Activated CD4-positive, alpha-beta T cell treated with anti-CD3 and anti-CD28 coated beads, Interleukin-2, amount 50 U/mL, for 24 hours (primary cell): ENCODE results near the gene PRPF40B.
A peak's percentile ranks its signal among the peaks of the same experiment; 100 is the strongest.

ENCODE experiments used
- DNase-seq, 2 donors: peaks; one replicate each; pipeline ENCODE4 v3.0.0-alpha.2; 2020; ENCODE audit warnings: low read depth in 1 of 2, low spot score in 1 of 2

Gene PRPF40B

GRCh38 chr12:49635036-49635435, 11.7 kb downstream of the PRPF40B start:
- DNase-seq = no peak

DNA sequence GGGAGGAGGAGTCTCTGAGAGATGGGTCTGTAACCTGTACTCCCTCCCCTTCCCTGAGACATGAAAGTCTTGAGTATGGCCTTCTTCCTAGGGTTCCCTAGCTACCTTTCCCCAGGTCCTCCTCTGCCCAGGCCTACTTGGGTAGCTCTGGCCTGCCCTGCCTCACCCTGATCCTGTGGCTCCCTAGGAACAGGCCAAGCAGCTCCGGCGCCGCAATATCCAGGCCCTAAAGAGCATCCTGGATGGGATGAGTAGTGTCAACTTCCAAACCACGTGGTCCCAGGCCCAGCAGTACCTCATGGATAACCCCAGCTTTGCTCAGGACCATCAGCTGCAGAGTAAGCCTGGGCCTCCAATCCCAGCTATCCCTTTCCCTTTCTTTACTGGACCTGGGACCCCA, 12.3 kb downstream of the PRPF40B start:
- no peak for DNase-seq

DNA sequence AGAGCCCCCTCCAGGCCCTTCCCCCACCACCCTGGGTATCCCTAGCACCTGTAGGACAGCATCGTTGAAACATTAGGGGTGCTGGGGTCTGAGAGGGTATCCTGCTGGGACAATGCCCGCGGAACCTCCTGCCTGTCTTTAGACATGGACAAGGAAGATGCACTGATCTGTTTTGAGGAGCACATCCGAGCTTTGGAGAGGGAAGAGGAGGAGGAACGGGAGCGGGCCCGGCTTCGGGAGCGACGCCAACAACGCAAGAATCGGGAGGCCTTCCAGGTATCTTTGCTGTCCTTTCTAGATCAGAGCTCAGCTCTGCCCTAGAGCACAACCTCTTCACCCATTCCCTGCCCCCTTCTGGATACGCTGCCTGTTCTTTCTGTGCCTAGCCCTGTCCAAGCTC, 13.2 kb downstream of the PRPF40B start:
- DNase-seq = no peak

DNA sequence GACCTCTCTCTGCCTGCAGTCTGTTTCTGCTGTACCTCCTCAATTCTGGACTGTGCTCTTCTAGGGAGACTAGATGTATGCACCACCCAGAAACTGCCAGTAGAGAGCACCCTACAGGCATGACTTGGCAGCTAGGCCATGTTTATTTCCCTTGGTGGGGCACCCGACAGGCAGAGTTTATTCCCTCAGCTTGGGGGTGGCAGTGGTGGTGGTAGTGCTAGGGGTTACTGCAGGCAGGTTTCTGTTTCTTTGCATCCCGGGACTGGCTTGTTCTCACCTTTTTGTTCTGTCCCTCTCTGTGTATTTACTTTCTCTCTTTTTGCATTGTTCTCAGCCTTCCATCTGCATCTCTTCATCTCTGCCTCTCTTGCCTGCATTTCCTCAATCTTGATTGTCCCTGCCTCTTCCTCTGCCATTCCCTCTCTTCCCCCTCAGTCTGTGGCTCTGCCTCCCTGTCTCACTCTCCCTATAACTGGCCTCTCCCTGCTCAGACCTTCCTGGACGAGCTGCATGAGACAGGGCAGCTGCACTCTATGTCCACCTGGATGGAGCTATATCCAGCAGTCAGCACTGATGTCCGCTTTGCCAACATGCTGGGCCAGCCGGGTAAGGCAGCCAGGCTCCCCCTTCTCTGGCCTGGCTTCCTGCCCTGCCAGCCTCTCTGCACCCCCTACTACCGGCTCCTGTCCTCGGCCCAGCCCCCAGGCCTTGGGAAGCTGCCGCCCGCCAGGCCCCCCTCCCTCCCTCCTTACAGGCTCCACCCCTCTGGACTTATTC, 13.8 kb downstream of the PRPF40B start:
- peak; percentile 14 to 46 for DNase-seq

DNA sequence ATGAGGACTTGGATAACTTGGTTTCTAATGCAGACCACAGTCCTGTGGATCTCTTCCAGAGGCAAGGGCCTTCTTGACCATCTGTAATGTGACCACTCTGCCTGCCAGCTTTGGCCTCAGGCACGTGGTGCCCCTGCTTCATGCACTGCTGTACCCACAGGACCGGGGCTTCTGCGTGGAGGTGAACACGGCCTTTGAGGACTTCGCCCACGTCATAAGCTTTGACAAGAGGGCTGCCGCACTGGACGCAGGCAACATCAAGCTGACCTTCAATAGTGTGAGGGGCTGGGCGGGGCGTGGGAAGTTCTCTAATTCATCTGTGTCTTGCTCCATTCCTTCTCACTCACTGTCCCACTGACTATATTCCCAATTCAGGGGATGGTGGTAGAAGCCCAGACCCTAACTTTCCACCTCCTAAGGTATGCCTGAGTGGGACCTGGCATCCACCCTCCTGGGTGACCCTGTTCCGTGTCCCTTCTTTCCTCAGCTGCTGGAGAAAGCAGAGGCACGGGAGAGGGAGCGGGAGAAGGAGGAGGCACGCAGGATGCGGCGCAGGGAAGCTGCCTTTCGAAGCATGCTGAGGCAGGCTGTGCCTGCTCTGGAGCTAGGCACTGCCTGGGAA, 18.5 kb downstream of the PRPF40B start:
- DNase-seq = no peak

DNA sequence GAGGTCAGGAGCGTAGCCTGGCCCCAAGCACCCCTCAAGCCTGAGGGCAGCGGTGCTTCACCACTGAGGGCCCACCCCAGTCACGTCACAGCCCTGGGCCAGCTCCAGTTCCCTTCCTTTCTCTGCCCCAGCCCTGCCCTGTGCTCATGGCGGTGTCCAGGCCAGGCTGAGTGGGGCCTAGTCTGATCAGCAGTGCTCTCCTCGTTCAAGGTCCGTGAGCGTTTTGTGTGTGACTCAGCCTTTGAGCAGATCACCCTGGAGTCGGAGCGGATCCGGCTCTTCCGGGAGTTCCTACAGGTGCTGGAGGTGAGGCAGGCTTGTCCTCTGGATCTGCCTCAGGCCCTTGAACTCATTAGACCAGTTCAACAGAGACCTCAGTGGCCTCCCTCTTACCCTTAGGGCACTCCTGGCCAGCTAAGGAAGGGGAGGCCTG, 19.0 kb downstream of the PRPF40B start:
- no peak for DNase-seq

DNA sequence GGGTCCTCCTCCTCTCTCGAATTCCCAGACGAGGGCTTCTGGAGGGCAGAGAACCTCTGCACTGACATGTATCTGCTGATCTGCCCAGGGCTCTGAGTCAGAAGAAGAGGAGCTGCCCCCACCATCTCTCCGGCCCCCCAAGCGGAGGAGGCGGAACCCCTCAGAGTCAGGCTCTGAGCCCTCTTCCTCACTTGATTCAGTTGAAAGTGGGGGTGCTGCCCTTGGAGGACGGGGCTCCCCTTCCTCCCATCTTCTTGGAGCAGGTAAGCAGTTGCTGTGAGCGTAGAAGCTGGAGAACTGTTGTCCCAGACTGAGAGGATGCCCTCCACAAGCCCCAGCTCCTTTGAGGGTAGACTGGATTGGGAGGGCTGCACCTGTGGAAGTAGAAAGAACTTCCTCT, 19.8 kb downstream of the PRPF40B start:
- DNase-seq = no peak

DNA sequence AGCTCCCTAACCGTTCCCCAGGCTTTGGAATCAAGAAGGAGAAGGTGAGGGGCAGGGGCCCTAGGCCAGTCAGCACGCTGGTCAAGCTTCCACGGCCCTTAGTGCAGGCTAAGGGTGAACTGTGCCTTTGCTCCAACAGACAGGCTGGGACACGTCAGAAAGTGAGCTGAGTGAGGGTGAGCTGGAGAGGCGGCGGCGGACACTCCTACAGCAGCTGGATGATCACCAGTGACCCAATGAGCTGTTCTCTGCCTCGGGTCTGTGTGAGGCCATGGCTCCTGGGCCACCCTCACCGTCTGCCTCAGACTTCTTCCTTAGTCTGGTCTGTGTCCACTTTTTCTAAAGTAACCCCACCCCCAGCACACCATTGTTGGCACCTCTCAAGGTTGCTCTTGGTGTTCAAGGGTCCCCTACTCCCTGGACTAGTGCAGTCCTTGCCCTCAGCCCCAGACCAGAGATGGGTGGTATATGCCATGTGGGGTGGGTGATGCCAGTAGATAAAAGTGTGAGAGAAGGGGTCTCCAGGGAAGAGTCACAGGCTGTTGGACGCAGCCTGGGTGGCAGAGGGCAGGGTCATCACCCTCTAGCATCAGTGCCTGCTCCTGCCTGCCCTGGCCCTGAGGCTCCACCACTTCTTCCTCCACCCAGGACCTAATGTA, 20.7 kb downstream of the PRPF40B start:
- no peak for DNase-seq

DNA sequence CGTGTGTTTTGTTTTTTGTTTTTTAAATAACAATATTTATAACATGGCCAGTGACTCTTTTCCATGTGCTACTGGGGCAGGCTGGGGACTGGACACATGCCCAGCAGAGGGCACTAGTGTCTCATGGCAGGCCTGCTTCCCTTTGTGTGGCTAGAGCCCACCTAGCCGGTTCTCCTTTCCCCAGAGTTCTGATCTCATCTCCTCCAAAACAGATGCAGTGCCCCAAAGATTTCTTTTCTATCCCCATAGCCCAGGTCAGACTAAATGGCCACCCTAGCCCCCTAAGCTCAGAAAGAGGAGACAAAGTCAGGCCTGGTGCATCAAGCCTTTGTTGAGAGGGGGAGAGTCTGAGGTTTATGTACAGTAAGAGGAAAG, 21.2 kb downstream of the PRPF40B start:
- DNase-seq = peak; percentile 64 to 76

DNA sequence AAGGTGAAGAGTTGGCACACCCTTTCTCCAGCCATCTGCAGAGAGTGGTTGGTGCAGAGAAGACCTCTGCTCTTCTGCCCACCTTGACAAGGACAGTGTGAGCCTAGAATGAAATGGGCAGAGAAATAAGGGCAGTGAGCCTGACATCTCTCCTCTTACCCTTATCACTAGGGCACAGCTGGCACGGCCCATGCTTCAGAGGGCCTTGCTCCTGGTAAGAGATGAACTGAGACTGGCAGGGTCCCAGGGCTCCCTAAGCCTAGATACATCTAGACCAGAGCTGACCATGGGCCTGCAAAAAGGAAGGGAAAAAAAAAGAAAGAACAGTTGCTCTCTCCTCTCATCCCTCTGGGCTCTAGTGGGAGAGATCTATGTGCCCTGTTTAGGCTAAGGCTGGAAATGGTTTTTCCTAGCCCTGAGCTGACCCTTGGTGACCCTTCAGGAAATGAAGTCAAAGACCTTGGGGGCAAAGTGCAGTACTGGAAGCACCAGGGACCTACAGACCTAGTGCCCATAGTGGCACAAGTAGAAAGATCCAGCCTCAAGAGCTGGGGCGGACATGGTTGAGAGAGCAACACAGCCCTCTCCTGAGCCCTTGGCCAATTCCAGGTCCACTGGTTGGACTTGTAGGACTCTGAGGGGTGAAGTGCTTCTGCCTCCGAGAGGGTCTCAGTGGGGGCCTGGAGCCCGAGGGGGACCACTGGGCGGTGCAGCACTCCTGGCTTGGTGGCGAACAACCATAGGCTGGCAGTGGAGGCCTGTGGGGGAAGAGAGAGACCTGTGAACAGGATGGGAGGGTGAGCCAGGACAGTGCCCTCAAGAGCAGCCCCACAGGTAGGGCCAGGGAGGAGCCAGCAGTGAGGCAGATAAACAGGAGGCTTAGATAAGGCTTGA, 22.0 kb downstream of the PRPF40B start:
- DNase-seq = no peak

DNA sequence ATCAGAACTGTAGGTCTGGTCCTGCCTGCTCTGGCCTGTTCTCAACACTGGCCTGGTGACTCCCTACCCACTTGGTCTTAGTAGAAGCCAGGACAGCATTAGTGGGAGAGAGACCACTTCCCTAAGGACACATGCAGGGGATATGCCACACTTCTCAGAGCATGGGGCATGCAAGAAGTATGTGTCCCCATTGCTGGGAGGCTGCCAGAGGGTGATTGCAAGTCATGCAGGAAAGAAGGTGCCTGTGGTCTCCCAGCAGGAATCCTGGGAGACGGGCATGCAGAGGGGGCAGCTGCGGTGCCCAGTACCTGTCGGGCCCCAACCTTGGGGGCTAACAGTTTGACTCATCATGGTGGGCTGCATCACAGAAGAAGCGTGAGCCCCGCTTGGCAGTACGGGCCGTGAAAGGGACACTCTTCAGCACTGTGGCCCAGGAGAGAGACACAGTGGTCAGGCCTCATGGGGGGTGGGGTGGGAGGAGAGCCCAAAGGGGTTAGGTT, 23.0 kb downstream of the PRPF40B start:
- DNase-seq = no peak

- DNase-seq = no peak
These were observed 23.7 kb downstream of the PRPF40B start for GRCh38 chr12:49646871-49647654.

GRCh38 chr12:49647827-49648711, 24.7 kb downstream of the PRPF40B start:
- no peak for DNase-seq

DNA sequence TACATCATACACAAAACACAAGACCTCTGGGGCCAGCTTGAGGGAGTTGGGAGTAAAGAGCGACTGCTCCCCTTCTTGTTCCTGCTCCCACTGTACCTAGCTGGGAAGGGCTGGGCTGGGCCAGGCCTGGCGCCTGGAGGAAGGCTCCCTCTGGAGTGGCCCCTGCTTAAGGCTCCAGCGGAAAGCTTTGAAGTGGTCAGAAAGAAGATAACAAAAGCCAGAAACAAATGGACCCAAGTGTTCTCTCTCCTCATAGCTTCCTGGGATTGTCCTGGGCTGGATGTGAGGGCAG, 25.3 kb downstream of the PRPF40B start:
- no peak for DNase-seq

- DNase-seq = no peak
These were observed 26.1 kb downstream of the PRPF40B start for GRCh38 chr12:49649445-49649844.

GRCh38 chr12:49649892-49650291, 26.5 kb downstream of the PRPF40B start:
- DNase-seq = no peak

- no peak for DNase-seq
These were observed 28.5 kb downstream of the PRPF40B start for GRCh38 chr12:49651855-49652254.

DNA sequence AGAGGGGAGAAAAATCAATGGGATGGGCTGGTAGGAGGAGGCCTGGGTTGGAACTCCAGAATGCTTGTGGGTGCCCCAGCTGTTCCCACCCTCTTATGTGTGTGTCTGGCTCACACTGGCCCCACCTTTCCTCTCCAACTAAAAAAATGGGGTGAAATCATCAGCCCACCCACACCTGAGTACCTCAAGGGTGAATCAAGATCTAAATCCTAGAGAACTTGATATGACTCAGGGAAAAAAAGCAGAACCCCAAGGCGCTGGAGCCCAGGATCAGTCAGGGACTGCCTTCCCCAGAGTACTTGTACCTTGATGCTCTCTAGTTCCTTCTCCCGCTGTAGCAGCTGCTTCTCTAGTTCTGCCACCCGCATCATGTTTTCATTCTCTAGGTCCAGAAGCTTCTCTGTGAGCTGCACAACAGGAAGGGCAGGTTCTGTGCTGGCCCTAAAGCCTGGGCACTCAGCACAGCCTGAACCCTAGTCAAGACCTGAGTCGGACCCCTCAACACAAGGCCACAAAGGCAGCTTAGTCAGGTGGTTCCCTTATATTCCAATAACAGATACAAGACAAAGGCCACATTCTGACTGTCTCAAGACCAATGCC, 29.7 kb downstream of the PRPF40B start:
- no peak for DNase-seq

GRCh38 chr12:49654715-49655114, 31.4 kb downstream of the PRPF40B start:
- DNase-seq = no peak
